Measurements from ENCODE around the gene RABAC1. TPM values are rescaled to one million over a fixed set of nuclear protein-coding genes. Genes with fewer than 3 reads are reported as not detected.

The RABAC1 gene
- total and polyA plus RNA-seq, 2 of the 13 experiments (the other 11 are each of a cell fraction or from before 2014, with no cell fraction given) = 37.4 to 74.0 TPM

DNA sequence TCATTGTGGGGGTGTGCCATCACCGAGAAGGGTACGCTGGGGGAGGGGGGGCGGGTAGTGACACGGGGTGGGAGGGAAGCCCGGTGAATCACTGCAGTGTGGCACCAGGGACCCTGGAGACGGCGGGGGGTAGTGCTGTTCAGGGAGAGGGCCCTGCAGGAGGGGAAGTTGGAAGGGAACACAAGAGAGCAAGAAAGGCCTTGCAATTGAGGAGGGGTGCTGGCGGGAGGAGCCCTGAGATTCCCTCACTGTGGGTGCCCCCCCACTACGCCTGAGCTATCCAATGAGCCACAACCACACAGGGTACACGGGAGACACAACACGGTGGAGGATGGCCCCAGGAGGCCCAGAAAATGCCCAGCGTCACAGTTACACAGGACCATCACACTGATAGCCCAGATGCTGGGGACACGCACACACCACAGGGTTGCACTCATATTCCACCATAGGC is 35.4 kb upstream of the RABAC1 start (continued):
- TF ChIP-seq, protein P1, sequence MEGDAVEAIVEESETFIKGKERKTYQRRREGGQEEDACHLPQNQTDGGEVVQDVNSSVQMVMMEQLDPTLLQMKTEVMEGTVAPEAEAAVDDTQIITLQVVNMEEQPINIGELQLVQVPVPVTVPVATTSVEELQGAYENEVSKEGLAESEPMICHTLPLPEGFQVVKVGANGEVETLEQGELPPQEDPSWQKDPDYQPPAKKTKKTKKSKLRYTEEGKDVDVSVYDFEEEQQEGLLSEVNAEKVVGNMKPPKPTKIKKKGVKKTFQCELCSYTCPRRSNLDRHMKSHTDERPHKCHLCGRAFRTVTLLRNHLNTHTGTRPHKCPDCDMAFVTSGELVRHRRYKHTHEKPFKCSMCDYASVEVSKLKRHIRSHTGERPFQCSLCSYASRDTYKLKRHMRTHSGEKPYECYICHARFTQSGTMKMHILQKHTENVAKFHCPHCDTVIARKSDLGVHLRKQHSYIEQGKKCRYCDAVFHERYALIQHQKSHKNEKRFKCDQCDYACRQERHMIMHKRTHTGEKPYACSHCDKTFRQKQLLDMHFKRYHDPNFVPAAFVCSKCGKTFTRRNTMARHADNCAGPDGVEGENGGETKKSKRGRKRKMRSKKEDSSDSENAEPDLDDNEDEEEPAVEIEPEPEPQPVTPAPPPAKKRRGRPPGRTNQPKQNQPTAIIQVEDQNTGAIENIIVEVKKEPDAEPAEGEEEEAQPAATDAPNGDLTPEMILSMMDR (CRISPR knock-in tag; IDR thresholded peaks at IDR 0.05) = no peak
- TF ChIP-seq, protein P2, sequence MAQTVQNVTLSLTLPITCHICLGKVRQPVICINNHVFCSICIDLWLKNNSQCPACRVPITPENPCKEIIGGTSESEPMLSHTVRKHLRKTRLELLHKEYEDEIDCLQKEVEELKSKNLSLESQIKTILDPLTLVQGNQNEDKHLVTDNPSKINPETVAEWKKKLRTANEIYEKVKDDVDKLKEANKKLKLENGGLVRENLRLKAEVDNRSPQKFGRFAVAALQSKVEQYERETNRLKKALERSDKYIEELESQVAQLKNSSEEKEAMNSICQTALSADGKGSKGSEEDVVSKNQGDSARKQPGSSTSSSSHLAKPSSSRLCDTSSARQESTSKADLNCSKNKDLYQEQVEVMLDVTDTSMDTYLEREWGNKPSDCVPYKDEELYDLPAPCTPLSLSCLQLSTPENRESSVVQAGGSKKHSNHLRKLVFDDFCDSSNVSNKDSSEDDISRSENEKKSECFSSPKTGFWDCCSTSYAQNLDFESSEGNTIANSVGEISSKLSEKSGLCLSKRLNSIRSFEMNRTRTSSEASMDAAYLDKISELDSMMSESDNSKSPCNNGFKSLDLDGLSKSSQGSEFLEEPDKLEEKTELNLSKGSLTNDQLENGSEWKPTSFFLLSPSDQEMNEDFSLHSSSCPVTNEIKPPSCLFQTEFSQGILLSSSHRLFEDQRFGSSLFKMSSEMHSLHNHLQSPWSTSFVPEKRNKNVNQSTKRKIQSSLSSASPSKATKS (CRISPR knock-in tag; IDR thresholded peaks at IDR 0.05) = no peak

GRCh38 chr19:41993612-41994483 is 34.7 kb upstream of the RABAC1 start, which contains the start of gene ATP1A3:
TSS of gene ATP1A3 (minus strand) at chr19:41994230. CDS start at chr19:41994076, 154 bp downstream.
- Histone ChIP-seq H3K9ac (ENCODE audit: insufficient read depth, low read depth, low read length) (no peak within 1 kb of the TSS), H3K4me2 (ENCODE audit: low read depth, low read length) (peak within 1 kb of the TSS; percentile 36; the same call in 1 of the 2 replicates), H4K20me1 (ENCODE audit: insufficient read depth, low read length) (0 out of 2 replicates have a peak, but pooled peaks cover 2% of the 10 kb centered on the region), H3K4me1 (ENCODE audit: insufficient read depth, low read length) (no peaks in the 10 kb centered on the region), H3K36me3 (replicated peaks in 1 of 2; ENCODE audit: control insufficient read depth in 1 of 2, insufficient read depth in 2 of 2, low read length in 2 of 2) (no peaks in the 10 kb centered on the region), H3K79me2 (ENCODE audit: insufficient read depth, low read length) (no peaks in the 10 kb centered on the region), H2AFZ (ENCODE audit: low read length) (no peak within 1 kb of the TSS), H3K27ac (ENCODE audit: extremely low read length, insufficient read depth, low read length) (no peak within 1 kb of the TSS), H3K27me3 (ENCODE audit: control insufficient read depth in 1 of 2, insufficient read depth in 2 of 2, low read length in 2 of 2) (peaks cover 5 to 42% of the 10 kb centered on the region in 2 experiments; a peak in 4 of 5 replicates), H3K4me3 (replicated peaks in 1 of 3; ENCODE audit: insufficient read depth in 1 of 3, low read depth in 2 of 3, low read length in 3 of 3) (peak within 1 kb of the TSS in 1 of 3 experiments; percentile 21; a peak in 3 of 6 replicates), H3K9me3 (ENCODE audit: low read length) (no peaks in the 10 kb centered on the region)
- ChIA-PET CTCF (ENCODE audit: low intra/inter-chr PET ratio, low total read pairs) (no interaction called here), POLR2A (no interaction called here)
- no TSS peak for BruUV-seq (replicated peaks)
- no peak for TF ChIP-seq RFX1 (IDR thresholded peaks at IDR 0.05)
- peak; percentile 60 for TF ChIP-seq NFYC (CRISPR knock-in tag; IDR thresholded peaks at IDR 0.05)
- intact Hi-C loops (cut with micrococcal nuclease; ENCODE audit: unreplicated experiment) = no loop called here
- peak; percentile 54 for ATAC-seq
- in situ Hi-C loops (cut with HindIII; ENCODE audit: extremely low pct_ligation_motif_present, low pct_unique_long_range_greater_than_20kb) = no loop called here
- no peak for DNase-seq (ENCODE audit: low spot score)
- no peak for FAIRE-seq
- no CpG with 5 or more reads among the region's 84 CpGs for WGBS (ENCODE audit: low lambda C conversion rate)

Measured in HepG2 (cell line).